CD1c-positive myeloid dendritic cell (primary cell): ENCODE results near the gene PLD4.

Experiments
- DNase-seq: peaks from one replicate; pipeline ENCODE4 v3.0.0-alpha.2; 2016; ENCODE audit errors: extremely low spot score

PLD4 gene

DNA sequence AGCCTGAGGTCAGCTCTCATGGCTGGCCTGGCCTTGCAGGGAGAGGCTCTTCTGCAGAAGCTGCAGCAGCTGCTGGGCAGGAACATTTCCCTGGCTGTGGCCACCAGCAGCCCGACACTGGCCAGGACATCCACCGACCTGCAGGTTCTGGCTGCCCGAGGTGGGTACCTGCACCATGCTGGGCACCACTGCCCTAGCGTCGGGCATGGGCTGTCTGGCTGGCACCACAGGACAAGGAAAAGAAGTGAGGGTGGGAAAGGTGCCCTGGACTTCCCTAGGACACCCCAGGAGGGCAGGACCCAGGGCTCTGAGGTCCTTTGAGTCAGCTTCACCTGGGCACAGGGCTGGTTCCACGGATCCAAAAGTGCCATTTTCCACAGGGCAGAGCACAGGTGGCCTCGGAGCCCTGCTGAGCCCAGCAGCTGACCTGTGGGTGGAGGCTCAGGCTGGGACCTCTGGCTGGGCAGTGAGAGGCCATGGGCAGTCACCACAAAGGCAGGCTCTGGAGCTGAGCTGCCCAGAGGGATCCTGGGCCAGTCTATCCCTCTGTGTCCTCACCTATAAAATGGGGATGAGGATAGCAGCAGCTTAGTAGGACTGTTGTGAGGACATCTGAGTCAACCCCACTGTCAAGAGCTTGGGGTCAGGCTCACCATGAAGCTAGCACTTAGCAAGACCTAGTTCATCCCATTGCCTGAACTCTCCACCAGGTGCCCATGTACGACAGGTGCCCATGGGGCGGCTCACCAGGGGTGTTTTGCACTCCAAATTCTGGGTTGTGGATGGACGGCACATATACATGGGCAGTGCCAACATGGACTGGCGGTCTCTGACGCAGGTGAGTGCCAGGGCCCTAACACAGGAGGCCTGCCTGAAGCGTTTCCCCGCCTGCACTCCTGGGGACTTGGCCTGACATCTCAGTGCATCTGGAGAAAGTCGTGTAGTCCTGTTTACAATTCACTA lies 4.9 kb downstream of the PLD4 start:
- no peak for DNase-seq

DNA sequence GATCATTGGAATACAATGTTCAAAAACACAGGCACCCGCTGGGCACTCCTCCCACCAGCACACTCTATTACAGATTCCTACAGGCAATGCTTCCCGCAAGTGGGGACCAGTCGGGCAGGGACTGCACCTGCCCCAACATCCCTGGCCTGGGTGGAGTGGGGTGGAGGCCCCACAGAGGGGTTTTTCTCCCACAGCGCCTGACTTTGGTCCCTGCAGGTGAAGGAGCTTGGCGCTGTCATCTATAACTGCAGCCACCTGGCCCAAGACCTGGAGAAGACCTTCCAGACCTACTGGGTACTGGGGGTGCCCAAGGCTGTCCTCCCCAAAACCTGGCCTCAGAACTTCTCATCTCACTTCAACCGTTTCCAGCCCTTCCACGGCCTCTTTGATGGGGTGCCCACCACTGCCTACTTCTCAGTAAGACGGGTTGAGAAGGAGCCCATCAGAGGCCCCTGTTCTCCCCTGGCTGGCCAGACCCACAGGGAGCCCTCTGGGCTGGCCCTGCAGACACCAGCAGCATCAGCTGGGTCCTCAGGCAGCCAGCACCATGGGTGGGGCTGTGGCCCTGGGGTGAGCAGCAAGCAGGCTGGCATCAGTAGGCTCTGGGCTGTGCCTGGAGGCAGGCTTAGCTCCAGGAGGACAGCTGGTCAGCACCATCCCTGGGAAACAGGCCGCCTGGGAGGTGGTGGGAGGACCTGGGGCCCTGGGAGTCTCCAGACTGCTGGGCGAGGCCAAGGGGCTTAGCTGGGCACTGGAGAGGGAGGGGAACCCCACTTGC lies 6.0 kb downstream of the PLD4 start:
- DNase-seq = no peak

DNA sequence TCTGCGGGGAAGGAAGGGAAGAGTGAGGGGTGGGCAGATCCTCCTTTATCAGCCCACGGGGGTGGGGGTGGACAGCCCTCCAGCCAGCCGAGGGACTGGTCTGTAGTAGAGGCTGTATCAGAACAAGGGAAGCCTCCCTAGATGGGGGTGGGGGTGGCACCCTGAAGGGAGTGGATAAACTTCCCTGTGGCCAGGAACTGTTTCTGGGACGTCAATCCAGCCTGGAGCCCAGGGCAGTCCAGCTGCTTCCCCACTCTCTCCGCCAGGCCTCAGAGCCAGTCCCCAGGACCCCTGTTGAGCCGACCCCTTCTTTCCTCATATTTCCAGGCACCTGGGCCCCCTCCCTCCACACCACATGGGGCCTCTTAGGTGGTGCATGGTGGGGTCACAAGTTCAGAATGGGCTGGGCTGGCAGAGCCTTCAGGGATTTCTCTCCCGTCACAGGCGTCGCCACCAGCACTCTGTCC lies 6.7 kb downstream of the PLD4 start:
- DNase-seq = no peak

DNA sequence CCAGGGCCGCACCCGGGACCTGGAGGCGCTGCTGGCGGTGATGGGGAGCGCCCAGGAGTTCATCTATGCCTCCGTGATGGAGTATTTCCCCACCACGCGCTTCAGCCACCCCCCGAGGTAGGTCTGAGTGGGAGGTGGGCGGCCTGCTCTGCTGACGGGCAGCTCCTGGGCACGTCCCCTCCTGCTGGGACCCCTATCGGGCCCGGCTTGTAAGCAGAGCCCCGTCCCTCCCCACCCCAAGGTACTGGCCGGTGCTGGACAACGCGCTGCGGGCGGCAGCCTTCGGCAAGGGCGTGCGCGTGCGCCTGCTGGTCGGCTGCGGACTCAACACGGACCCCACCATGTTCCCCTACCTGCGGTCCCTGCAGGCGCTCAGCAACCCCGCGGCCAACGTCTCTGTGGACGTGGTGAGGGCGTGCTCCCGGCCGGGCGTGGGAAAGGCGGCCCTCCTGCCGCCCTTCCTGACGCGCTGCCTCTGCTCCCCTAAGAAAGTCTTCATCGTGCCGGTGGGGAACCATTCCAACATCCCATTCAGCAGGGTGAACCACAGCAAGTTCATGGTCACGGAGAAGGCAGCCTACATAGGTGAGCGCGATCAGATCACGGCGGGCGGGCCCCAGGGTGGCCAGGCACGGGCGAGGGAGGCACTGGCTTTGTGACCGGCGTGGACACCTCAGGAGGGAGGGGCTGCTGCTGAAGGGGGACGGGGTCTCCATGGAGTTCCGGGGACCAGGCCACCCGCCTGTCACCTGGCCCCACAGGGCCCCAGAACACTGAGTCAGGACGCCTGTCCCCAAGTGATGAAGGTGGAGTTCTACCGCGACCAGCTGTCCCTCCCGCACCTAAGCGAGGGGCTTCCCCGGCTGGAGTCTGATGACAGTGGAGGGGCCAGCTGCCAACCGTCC lies 7.3 kb downstream of the PLD4 start:
- no peak for DNase-seq

DNA sequence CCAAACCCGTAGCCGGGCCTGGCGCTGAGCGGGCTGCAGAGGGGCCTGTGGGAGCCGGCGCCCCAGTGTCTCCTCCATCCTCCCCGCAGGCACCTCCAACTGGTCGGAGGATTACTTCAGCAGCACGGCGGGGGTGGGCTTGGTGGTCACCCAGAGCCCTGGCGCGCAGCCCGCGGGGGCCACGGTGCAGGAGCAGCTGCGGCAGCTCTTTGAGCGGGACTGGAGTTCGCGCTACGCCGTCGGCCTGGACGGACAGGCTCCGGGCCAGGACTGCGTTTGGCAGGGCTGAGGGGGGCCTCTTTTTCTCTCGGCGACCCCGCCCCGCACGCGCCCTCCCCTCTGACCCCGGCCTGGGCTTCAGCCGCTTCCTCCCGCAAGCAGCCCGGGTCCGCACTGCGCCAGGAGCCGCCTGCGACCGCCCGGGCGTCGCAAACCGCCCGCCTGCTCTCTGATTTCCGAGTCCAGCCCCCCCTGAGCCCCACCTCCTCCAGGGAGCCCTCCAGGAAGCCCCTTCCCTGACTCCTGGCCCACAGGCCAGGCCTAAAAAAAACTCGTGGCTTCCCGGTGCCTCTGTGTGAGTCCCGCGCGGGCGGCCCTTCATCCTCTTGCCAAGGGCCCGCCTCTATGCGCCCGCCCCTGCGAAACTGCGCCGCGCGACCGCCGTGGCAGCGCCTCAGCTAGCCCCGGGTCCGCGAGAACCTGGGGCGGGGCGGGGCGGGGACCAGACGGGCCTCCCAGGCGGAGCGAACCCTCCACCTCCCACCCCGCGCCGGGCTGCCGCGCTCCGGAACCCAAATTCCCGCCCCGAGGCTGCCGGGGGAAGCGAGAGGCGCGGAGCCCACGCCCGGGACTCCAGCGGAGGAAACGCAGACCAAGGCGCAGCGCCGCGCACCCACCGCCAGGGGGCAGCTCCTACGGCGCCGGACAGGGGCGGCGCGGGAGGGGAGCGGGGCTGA lies 8.3 kb downstream of the PLD4 start:
- DNase-seq = peak; percentile 94

DNA sequence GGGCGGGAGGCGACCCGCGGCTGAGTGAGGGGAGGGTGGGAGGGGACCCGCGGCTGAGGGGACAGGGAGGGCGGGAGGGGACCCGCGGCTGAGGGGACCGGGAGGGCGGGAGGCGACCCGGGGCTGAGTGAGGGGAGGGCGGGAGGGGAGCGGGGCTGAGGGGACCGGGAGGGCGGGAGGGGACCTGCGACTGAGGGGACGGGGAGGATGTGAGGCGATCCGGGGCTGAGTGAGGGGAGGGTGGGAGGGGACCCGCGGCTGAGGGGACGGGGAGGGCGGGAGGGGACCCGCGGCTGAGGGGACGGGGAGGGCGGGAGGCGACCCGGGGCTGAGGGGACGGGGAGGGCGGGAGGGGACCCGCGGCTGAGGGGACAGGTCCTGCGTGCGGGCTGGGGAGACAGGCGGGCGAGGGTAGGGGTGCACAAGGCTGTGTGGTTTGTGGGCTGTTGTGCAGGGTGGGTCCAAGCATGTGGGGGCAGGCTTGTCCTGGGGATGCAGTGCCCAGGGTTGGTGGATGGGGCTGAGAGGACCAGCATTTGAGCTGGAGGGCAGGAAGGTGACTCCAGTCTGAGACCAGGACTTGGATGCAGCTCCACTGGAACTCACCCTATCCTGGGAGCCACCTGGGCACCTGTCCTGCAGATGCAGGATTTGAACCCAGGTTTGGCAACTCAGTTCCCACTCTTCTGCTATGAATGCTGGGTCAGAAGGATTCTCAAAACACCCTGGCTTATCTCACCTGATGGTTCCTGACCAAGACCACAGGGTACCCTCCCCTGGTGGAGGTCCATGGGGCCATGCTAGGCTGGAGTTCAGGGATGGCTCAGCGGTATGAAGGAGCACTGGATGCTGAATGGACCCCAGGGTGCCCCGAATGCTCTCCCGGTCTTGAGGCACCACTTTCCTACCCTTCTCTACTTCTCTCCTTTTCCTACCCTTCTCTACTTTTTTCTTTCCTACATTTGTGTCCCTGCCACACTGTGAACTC lies 9.4 kb downstream of the PLD4 start:
- DNase-seq = no peak

DNA sequence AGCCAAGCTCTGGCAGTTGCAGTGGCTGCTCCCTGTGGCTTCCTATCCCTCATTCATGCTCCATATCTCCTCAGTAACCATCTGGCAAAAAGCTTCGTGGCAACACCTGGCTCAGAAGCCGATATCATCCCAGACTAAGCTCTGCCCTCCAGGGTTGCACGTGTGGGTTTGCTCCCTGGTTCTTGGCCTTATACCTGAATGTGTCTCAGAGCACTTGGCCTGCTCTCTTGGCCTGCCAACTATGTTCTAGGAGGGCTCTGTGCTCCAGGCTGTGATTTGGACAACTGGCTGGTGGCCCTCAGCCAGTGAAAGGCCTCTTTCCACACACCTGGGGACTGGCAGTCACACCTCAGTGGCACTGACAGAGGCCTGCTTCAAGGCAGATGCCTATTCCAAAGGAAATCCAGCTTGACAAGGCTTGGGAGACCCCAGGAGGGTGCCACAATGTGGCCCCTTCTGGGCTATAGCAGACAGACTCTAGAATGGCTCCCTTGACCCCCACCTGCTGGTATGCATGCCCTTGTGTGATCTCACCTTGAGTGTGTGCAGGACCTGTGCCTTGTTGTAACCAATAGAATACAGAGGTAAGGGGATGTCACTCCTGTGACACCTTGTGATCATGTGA lies 10.5 kb downstream of the PLD4 start:
- DNase-seq = no peak

DNA sequence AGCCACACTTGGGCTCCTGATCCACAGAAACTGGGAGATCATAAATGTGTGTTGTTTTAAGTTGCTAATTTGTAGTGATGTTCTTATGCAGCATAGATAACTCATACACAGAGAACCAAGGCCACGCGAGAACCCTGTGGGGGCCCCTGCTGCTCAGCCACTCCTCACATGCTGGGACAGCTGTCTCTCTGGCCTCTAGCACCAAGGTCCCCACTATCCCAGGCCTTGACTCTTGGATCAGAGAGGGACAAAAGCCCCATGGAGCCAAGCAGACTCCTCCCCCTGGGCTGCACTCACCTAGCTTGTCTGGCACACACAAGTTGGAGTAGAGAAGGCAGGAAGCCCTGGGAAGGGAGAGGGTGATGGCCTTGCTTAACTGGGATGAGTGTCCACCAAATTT lies 11.3 kb downstream of the PLD4 start:
- DNase-seq = no peak

DNA sequence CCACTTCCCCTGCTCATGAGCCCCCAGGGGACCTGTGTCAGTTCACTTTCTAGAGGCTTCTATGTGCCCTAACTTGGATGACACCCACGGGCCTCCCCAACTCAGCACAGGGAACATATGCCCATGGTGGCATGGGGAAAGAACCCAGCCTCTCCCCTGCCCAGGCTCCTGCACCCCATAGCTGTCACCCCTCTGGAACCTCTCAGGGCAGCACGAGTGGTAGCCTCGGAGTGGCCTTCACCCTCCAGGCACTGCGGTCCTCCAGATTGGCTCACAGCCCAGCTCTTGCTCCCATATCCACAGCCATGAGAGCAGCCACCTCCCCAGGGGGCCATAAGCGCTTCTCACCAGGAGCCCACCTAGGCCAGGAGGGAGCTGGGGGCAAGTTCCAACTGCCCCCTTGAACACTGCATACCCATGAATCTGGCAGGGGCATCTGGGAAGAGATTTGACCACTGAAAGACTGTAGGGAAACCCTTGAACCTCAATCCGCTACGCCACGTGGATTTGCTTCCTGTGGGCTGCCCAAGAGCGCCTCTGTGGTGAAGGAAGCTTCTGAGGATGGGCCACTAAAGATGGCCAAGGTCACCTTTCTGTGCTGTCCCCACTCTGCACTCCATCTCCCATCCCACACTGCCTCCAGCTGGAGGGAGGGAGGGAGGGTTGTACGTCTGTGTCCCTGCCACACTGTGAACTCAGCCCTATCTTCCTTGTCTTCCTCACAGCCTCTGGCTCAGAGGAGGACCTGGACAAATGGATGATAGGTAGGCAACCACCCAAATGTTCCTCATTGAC lies 11.9 kb downstream of the PLD4 start:
- DNase-seq = no peak

DNA sequence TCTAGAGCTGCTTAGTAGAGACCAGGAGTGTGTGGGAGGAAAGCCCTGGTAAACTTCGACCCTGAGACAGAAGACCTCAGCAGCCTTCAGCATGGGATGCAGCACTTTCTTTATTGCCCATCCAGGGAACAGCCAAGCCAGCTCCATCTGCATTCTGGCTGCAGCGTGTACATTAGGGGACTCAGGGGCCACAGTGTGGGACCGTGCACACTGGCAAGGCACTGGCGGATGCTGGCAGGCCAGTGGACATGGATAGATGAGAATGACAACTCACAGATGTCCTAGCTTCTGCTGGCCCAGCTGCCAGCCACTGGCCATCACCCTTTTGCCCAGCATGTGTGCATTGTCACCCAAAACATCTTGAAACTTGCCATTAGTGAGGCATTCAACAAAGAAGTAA lies 12.5 kb downstream of the PLD4 start:
- DNase-seq = no peak

DNA sequence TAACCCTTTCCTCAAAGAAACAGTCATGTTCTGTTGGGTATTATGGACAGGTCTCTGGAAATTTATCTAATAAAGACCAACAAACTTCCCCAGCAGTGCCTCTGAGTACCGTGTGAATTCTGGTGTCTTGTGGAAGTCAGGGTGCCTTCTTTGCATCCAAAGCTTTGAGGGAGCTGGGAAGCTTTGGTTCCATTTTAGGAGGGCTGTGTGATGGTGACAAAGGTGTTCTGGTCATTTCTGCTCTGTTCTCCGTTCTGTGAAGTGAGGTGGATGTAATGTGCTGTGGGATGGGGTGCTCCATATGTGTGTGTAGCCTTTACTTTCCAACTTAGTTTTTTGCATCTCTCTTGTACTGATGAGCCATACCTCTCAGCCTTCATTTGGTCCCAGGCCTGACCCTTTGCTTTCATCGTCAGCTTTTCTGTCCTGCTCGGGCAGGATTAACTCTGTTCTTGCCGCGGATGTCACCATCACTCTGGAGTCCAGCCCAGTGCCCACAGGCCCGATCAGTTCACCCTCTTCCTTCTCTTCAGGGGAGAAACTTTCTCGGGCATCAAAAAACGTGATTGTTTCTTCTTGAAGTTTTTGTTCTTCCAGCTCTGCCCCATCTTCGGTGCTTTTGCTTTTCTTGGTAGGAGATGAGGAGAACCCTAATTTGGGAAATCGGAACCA lies 13.2 kb downstream of the PLD4 start:
- DNase-seq = no peak

DNA sequence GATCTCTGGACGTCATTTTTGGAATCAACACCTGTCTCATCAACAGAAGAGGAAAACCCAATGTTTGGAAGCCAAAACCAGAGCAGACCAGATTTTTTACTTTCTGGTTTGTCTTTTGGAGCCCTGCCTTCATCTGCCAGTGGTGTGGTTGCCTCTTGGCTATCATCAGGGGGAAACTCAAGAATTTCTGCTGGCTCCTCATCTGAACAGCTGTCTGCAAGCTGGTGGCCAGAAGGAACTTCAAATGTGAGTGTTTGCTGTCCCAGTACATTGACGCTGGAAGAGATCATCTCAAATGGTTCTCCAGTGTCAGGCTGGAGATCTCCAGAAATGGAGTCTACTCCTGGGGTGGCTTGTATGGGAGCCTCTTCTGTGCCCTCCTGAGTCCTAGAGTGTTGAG lies 13.8 kb downstream of the PLD4 start:
- no peak for DNase-seq

DNA sequence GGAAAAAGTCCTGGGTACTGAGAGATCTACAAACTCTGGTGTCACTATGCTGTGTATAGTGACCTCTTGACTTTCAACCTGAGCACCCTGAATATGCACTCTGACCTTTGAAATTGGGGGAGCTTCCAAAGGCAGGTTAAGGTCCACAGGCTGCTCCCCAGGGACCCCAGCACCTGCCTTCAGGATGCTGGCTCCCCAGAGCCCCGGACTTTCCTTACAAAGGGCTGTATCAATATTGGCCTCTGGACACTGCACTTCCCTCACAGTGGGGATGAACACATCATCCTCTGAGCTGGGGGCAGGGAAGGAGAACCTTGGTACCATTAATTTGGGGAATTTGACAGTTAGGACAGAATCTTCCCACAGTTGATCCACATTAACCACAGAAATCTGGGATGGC lies 14.3 kb downstream of the PLD4 start:
- DNase-seq = no peak

DNA sequence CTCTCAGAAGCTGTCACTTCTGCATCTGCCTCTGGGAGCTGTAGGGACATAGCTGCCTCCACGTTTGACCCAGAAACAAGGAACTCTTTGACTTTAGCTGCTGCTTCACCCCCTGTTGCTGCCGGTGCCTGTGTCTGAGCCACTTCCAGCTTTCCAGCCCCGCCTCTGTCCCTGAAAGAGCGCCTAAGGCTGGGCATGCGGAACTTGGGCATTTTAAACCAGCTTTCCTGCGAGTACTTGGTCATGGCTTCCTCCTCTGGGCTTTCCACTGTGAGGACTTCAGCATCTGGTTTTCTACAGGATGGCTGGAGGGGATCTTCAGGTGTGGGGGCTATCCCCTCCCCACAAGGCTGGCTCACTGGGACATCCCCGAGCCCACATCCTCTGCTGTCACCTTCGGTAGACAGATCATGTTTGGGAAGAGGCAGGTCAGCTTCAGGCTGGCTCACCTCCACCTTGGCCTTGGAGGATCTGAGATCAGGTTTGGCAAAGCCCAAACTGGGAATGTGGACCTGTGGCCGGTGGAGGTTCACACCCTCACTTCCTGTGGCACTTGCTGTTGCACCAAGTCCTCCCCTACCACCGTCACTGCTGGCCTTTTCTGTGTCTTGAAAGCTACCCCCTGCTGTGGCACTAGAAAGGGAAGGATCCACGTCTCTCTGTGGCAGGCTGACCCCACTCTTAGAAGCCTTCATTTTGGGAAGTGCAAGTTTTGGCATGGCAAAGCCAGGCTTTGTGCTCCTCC lies 15.2 kb downstream of the PLD4 start:
- DNase-seq = peak; percentile 42

DNA sequence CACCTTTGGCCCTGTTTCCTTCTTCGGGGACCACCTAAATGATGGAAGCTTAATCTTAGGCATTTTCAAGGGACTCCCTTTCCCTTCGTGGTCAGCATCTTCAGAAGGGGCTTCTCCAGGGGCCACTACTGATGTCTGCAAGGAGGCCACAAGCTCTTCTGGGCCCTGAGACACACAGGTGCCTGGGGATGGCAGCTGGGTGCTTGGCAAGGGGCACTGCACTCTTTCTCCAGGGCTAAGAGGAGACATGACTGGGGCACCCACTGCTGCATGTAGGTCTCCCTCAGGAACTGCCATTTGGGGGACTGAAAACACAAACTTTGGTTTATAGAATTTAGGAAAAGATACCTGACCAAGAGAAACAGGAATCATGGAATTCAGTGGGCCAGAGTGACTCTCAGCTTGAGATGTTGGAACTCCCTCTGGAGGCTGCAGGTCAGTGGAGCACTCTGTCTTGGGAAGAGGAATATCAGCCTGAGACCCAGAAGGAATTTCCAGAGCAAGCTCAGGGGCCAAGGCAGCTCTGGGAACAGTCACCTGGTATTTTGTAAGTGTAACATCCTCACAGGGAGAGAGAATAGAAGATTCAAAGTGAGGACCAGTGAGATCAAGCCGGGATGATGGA lies 16.0 kb downstream of the PLD4 start:
- DNase-seq = no peak
